ENCODE data around the gene CREB5. TPM values are rescaled to one million over a fixed set of nuclear protein-coding genes. Genes with fewer than 3 reads are reported as not detected.

The CREB5 gene
- total and polyA plus RNA-seq, 7 donors, result 0.86 to 33.8 (median 16.6) TPM

DNA sequence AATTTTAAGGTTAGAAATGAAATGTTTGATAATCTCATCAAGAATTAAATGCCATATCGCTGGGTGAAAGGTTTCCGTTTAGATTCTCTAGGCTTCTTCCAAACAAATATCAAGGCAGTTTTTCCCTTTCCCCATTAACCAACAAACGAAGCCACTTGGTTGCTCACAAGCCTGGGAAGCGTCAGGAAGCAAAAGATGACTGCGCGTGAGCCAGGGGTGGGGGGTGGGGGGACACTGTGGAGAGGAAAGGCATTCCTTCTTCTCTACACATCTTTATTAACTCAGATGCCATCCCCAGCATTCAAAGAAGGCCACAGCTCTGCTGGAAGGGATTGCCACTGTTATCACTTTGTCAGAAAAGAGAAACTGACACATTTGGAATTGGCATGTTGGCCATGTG is 338.7 kb downstream of the CREB5 start:
- Histone ChIP-seq H3K9me3 (no peaks in the 10 kb centered on the region), H3K4me1 (peaks cover 37% of the 10 kb centered on the region), H3K27ac (no peak overlapping the region), H3K36me3 (ENCODE audit: insufficient read depth in 1 of 2, low read depth in 1 of 2) (no peaks in the 10 kb centered on the region), H3K27me3 (ENCODE audit: insufficient read depth in 3 of 3, low read length in 2 of 3) (no peaks in the 10 kb centered on the region), H3K4me3 (no peak overlapping the region)
- WGBS, 3 donors, result 94 to 95% (median 95%) methylated on average over 6 of the region's 6 CpGs
- no peak for DNase-seq
- no peak for ATAC-seq
- TF ChIP-seq, protein P1, sequence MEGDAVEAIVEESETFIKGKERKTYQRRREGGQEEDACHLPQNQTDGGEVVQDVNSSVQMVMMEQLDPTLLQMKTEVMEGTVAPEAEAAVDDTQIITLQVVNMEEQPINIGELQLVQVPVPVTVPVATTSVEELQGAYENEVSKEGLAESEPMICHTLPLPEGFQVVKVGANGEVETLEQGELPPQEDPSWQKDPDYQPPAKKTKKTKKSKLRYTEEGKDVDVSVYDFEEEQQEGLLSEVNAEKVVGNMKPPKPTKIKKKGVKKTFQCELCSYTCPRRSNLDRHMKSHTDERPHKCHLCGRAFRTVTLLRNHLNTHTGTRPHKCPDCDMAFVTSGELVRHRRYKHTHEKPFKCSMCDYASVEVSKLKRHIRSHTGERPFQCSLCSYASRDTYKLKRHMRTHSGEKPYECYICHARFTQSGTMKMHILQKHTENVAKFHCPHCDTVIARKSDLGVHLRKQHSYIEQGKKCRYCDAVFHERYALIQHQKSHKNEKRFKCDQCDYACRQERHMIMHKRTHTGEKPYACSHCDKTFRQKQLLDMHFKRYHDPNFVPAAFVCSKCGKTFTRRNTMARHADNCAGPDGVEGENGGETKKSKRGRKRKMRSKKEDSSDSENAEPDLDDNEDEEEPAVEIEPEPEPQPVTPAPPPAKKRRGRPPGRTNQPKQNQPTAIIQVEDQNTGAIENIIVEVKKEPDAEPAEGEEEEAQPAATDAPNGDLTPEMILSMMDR (IDR thresholded peaks at IDR 0.05), result no peak
- intact Hi-C loops (cut with DNase I), result no loop called here

DNA sequence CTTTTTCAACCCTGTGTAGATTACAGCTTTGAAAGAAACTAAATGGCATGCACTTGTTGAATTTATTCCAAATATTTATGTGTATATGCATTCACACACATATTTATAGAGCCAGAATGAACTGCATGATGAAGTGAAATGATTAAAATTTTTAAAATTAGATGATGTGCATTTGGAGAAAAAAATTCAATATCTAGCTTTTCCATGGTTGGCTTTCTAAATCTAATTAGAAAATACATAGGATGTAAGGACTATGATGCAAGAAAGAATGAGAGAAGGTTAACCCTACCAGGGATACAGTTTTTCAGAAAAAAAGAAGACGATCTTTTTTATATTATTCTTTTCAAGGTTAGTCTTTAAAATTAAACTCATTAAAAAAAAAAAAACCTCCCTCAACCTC is 341.3 kb downstream of the CREB5 start:
- TF ChIP-seq, protein P1 (IDR thresholded peaks at IDR 0.05), result no peak
- DNase-seq, result no peak
- H3K27me3 ChIP-seq (ENCODE audit: insufficient read depth in 3 of 3, low read length in 2 of 3), result no peaks in the 10 kb centered on the region
- no peaks in the 10 kb centered on the region for H3K9me3 ChIP-seq
- ATAC-seq, result no peak
- H3K4me1 ChIP-seq, result peaks cover 12% of the 10 kb centered on the region
- H3K36me3 ChIP-seq (ENCODE audit: insufficient read depth in 1 of 2, low read depth in 1 of 2), result no peaks in the 10 kb centered on the region
- H3K27ac ChIP-seq, result no peak overlapping the region
- intact Hi-C loops (cut with DNase I), result no loop called here
- 65 to 82% (median 80%) methylated on average over 1 of the region's 1 CpG for whole genome bisulfite sequencing, 3 donors
- no peak overlapping the region for H3K4me3 ChIP-seq

DNA sequence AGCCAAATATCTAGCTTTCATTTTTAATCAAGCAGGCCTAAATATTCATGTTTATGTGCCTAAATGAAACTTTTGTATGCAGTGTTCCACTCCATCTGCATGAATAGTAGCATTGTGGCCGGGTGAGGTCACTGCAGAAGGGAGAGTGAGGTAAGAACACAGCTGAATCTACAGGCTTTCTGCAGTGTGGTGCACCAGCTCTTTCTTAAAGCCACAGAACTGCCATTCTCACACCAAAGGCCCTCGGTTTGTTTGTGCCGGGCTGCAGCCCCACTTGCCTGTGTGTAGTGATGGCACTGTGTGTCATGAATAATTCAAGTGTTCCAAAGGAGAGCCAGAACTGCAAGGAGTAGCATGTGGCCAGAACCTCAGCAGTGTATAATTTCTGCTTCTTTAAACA is 341.7 kb downstream of the CREB5 start:
- intact Hi-C loops (cut with DNase I), result no loop called here
- no peaks in the 10 kb centered on the region for H3K27me3 ChIP-seq (ENCODE audit: insufficient read depth in 3 of 3, low read length in 2 of 3)
- H3K9me3 ChIP-seq, result no peaks in the 10 kb centered on the region
- no peak overlapping the region for H3K4me3 ChIP-seq
- WGBS, 3 donors, result 47 to 64% (median 49%) methylated on average over 3 of the region's 3 CpGs
- no peak overlapping the region for H3K27ac ChIP-seq
- TF ChIP-seq, protein P1 (IDR thresholded peaks at IDR 0.05), result no peak
- ATAC-seq (no peak), DNase-seq (no peak)
- no peaks in the 10 kb centered on the region for H3K36me3 ChIP-seq (ENCODE audit: insufficient read depth in 1 of 2, low read depth in 1 of 2)
- H3K4me1 ChIP-seq, result peaks cover 8% of the 10 kb centered on the region

DNA sequence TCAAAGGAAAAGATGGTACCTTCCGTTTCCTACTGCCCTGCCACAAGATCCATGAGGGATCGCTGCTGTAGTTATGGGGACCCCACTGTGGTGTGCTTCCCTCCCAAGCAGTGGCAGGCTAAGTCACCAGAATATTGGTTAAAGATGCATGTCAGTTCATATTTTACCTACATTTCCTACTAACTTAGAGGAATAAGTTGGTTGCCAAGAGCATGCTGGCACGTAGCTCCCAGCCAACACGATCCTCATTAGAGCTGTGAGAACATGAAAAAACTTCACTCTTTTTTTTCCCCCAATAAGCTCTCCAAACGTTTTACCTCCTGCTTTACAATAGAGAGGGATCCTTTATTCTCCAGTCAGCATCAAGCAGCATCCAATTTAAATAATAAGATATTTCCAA is 342.1 kb downstream of the CREB5 start:
- Histone ChIP-seq H3K9me3 (no peaks in the 10 kb centered on the region), H3K27me3 (ENCODE audit: insufficient read depth in 3 of 3, low read length in 2 of 3) (no peaks in the 10 kb centered on the region), H3K36me3 (ENCODE audit: insufficient read depth in 1 of 2, low read depth in 1 of 2) (no peaks in the 10 kb centered on the region), H3K4me1 (peaks cover 3% of the 10 kb centered on the region), H3K27ac (no peak overlapping the region), H3K4me3 (no peak overlapping the region)
- ATAC-seq (no peak), DNase-seq (no peak)
- intact Hi-C loops (cut with DNase I), result no loop called here
- TF ChIP-seq, protein P1 (IDR thresholded peaks at IDR 0.05), result no peak
- WGBS, 3 donors, result 63 to 78% (median 66%) methylated on average over 5 of the region's 5 CpGs

DNA sequence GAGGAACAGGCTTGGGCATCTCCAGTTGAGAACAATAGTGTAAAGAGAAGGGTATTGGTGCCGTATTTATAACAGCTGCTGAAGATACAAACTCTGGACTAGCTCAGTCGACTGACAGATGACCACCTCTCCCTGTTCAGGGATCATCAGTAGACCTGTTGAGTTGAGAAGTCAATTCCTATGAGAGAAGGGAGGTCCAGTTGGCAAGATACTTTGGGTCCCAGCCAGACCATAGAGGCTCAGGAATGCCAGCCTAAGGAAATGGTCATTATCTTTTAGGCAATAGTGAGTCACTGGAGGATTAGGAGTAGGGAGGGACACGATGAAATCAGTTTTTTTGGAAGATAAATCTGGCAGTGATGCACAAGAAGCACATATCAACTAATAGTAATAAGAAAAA is 342.9 kb downstream of the CREB5 start:
- no peak for DNase-seq
- intact Hi-C loops (cut with DNase I), result no loop called here
- H3K4me3 ChIP-seq, result no peak overlapping the region
- no peaks in the 10 kb centered on the region for H3K27me3 ChIP-seq (ENCODE audit: insufficient read depth in 3 of 3, low read length in 2 of 3)
- 34 to 48% (median 36%) methylated on average over 3 of the region's 3 CpGs for WGBS, 3 donors
- H3K4me1 ChIP-seq, result no peaks in the 10 kb centered on the region
- peak in 1 of 4 donors; percentile 46 for ATAC-seq
- H3K9me3 ChIP-seq, result no peaks in the 10 kb centered on the region
- TF ChIP-seq, protein P1 (IDR thresholded peaks at IDR 0.05), result no peak
- no peak overlapping the region for H3K27ac ChIP-seq
- no peaks in the 10 kb centered on the region for H3K36me3 ChIP-seq (ENCODE audit: insufficient read depth in 1 of 2, low read depth in 1 of 2)

All from psoas muscle (tissue), 8 donors.